AG10803 (cell line): Measurements from ENCODE around the gene SBK2.

Experiments
- DNase-seq: peaks from one replicate; pipeline ENCODE4 v3.0.0; 2010; ENCODE audit warnings: low read depth
- H3K4me3 ChIP-seq: 2 replicates; pipeline ENCODE4 v1.5.1; 2011; ENCODE audit warnings: mild to moderate bottlenecking, low read length, control low read depth
- CTCF ChIP-seq: conservative IDR thresholded peaks from 2 replicates; pipeline ENCODE4 v1.5.1; 2011; ENCODE audit warnings: mild to moderate bottlenecking, low read length, control low read depth, inconsistent platforms

The SBK2 gene

DNA sequence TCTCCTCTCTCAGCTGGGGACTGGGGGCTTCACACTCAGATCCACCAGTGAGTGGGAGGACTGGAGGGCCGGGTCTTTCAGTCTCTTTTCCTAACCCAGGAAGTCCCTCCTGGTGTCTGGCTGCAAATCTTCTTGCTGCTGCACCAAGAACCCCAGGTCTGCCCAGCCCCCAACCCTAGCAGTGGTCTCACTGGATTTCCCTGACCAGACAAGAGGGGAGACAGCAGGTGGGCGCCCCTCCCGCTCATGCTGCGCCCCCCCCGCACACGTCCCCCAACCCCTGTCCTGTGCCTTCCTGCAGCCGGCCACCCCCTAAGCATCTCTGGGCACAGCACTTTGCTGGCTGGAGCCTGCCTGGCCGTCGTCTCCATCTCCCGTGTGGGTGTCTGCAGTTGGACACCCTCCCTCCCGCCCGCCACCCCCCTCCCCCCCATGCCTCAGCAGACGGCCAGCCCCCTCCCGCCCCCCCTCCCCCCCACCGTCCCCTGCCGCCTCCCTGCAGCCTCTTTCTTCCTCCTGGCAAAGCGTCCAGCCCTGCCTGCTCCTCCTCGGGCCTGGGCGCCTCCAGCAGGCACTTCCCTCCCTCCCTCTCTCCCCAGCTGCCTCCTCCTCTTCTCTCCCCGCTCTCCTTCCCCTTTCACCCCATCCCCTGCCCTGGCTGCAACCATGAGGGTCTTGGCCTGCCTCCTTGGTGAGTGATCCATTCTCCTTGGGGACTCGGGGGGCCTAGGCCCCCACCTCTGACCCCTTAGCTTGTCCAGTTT lies 48.8 kb downstream of the SBK2 start, which contains the start of gene SSC5D:
TSS of gene SSC5D (plus strand) at position 513 of the 764 bp plus-strand sequence. CDS start at position 667, 154 bp downstream.
- peak within 1 kb of the TSS; percentile 58 for H3K4me3 ChIP-seq

GRCh38 chr19:55486971-55487923 lies 49.7 kb downstream of the SBK2 start:
- TF ChIP-seq CTCF, result no peak
- H3K4me3 ChIP-seq, result peak overlapping the region; percentile 42

More for the DNA sequence above, 48.8 kb downstream of the SBK2 start, which contains the start of gene SSC5D:
- peak; percentile 51 for DNase-seq
- no peak for TF ChIP-seq CTCF

GRCh38 chr19:55486043-55486970 lies 50.6 kb downstream of the SBK2 start:
- DNase-seq, result peak; percentile 30
- peak; percentile 34 for TF ChIP-seq CTCF
- H3K4me3 ChIP-seq, result peak overlapping the region; percentile 42

More at GRCh38 chr19:55486971-55487923, 49.7 kb downstream of the SBK2 start:
- DNase-seq, result peak; percentile 95

GRCh38 chr19:55485439-55486011 lies 51.4 kb downstream of the SBK2 start:
- peak overlapping the region; percentile 77 for H3K4me3 ChIP-seq
- DNase-seq, result no peak
- TF ChIP-seq CTCF, result no peak

GRCh38 chr19:55484593-55485438 lies 52.1 kb downstream of the SBK2 start, which contains the start of gene NAT14:
Gene NAT14, plus strand, starts transcription at chr19:55485188. Its CDS starts 521 bp downstream, at chr19:55485709.
- peak; percentile 43 for DNase-seq
- no peak for TF ChIP-seq CTCF
- peak within 1 kb of the TSS; percentile 77 for H3K4me3 ChIP-seq
